ENCODE results near the gene SUSD5. TPM values are rescaled to one million over a fixed set of nuclear protein-coding genes. Genes with fewer than 3 reads are reported as not detected.
"Not testable (repeated sequence)": the region's sequence is repeated elsewhere in the genome, so short reads cannot be mapped to it uniquely, and the experiment has no call there.

The SUSD5 gene
- total and polyA plus RNA-seq, 2 of the 4 experiments (the other 2 are of a cell fraction) = 1.4 to 2.9 TPM

DNA sequence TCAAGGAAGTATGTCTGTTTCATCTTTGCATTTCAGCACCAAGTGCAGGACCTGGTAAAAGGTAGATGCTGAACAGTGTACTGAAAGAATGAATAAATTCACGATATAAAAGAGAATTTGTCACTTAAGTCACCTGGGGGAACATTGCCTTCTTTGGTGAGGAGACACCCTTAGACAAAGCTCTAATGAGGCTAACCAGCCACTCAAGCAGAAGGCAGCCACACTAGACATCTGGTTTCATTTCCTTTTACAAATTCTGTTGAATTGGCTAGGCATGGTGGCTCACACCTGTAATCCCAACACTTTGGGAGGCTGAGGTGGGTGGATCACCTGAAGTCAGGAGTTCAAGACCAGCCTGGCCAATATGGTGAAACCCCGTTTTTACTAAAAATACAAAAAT lies 111.8 kb downstream of the SUSD5 start:
- intact Hi-C loops (cut with micrococcal nuclease); POLR2A ChIA-PET (ENCODE audit: unreplicated experiment); CTCF ChIA-PET: not testable (repeated sequence)

More for the DNA sequence above, 111.8 kb downstream of the SUSD5 start:
- H2BK15ac ChIP-seq (ENCODE audit: low read depth, low read length); H3K79me1 ChIP-seq (ENCODE audit: low read depth in 1 of 2, low read length in 2 of 2); H3K4me3 ChIP-seq (ENCODE audit: insufficient read depth, low read depth, low read length); H3K18ac ChIP-seq (ENCODE audit: low read depth, low read length); DNase-seq; H2AFZ ChIP-seq (replicated peaks; ENCODE audit: low read length, poor library complexity); H4K8ac ChIP-seq (ENCODE audit: low read depth in 2 of 2, low read length in 2 of 2); H3K27ac ChIP-seq (ENCODE audit: insufficient read depth, low read length); H4K20me1 ChIP-seq (ENCODE audit: insufficient read depth, low read length); H2BK120ac ChIP-seq (ENCODE audit: low read depth, low read length); BruUV-seq (replicated peaks); H2BK5ac ChIP-seq (ENCODE audit: low read depth, low read length, poor library complexity, severe bottlenecking); H3K14ac ChIP-seq (replicated peaks; ENCODE audit: low read depth, low read length); dilution Hi-C loops (cut with HindIII; ENCODE audit: low sequenced_read_pairs, unreplicated experiment); H4K91ac ChIP-seq (ENCODE audit: insufficient read depth, low read depth, low read length); H3K4ac ChIP-seq (ENCODE audit: low read depth, low read length); H3K9ac ChIP-seq (ENCODE audit: low read depth, low read length); H3K36me3 ChIP-seq (ENCODE audit: control insufficient read depth, insufficient read depth, low read length); ATAC-seq (ENCODE audit: low read depth); H3K9me3 ChIP-seq (ENCODE audit: control insufficient read depth, insufficient read depth, low read length); H3K27me3 ChIP-seq (ENCODE audit: control insufficient read depth, insufficient read depth, low read length); H3K56ac ChIP-seq (ENCODE audit: extremely low read depth, insufficient read depth, low read length); in situ Hi-C loops (cut with MboI; ENCODE audit: low sequenced_read_pairs); H2AK5ac ChIP-seq (ENCODE audit: low read depth, low read length); H4K5ac ChIP-seq (ENCODE audit: low read depth, low read length); H3K23ac ChIP-seq (ENCODE audit: low read depth, low read length); H3K4me2 ChIP-seq (ENCODE audit: low read depth, low read length); H2BK20ac ChIP-seq (ENCODE audit: low read depth, low read length); H3K4me1 ChIP-seq (ENCODE audit: control insufficient read depth, insufficient read depth, low read length); H2AK9ac ChIP-seq (replicated peaks; ENCODE audit: low read depth, low read length, poor library complexity); H3K9me1 ChIP-seq (ENCODE audit: insufficient read depth, low read length): not testable (repeated sequence)
- no CpG with 5 or more reads among the region's 2 CpGs for WGBS, 2 experiments (ENCODE audit: extremely low coverage in 2 of 2, insufficient read length in 1 of 2)

All from IMR-90 (cell line).